ENCODE measurements around the gene NIPAL1.
A peak's percentile ranks its signal among the peaks of the same experiment; 100 is the strongest.

Gene NIPAL1

GRCh38 chr4:48047421-48047844 lies 30.9 kb downstream of the NIPAL1 start:
- Histone ChIP-seq H3K27me3 (replicated peaks; ENCODE audit: insufficient read depth, low read length) (peaks cover 94% of the 10 kb centered on the region), H3K4me3 (ENCODE audit: low read length) (no peak overlapping the region), H3F3A (ENCODE audit: insufficient read depth, low read length) (no peaks in the 10 kb centered on the region; the same call in 1 of the 2 replicates), H2AFZ (ENCODE audit: low read length) (no peak overlapping the region), H3K9me3 (replicated peaks; ENCODE audit: insufficient read depth, low read length) (no peaks in the 10 kb centered on the region), H3K27ac (ENCODE audit: low read length) (no peak overlapping the region), H3K9ac (ENCODE audit: low read length) (no peak overlapping the region), H3K4me1 (ENCODE audit: low read length) (peaks cover 3% of the 10 kb centered on the region; the same call in 1 of the 2 replicates), H3K36me3 (replicated peaks; ENCODE audit: insufficient read depth, low read length) (no peaks in the 10 kb centered on the region), H3K9me2 (replicated peaks; ENCODE audit: insufficient read depth, low read length) (no peaks in the 10 kb centered on the region), H3K79me2 (ENCODE audit: low read length) (no peaks in the 10 kb centered on the region), H4K20me1 (ENCODE audit: insufficient read depth, low read length) (peaks cover 10% of the 10 kb centered on the region; the same call in 1 of the 2 replicates), H3K4me2 (ENCODE audit: low read depth, low read length) (no peak overlapping the region)
- peak; percentile 73 for DNase-seq
- TF ChIP-seq CTCF (IDR thresholded peaks at IDR 0.05; ENCODE audit: low read length) (no peak), EZH2phosphoT487 (IDR thresholded peaks at IDR 0.05; ENCODE audit: low read length) (peak; percentile 91), EZH2 (optimal IDR thresholded peaks at IDR 0.05; ENCODE audit: low read depth, low read length) (no peak)

- H4K20me1 ChIP-seq (ENCODE audit: insufficient read depth, low read length), result peaks cover 10% of the 10 kb centered on the region; the same call in 1 of the 2 replicates
- TF ChIP-seq CTCF (IDR thresholded peaks at IDR 0.05; ENCODE audit: low read length) (no peak), EZH2 (optimal IDR thresholded peaks at IDR 0.05; ENCODE audit: low read depth, low read length) (no peak), EZH2phosphoT487 (IDR thresholded peaks at IDR 0.05; ENCODE audit: low read length) (no peak)
- no peaks in the 10 kb centered on the region for H3K9me3 ChIP-seq (replicated peaks; ENCODE audit: insufficient read depth, low read length)
- H3K27ac ChIP-seq (ENCODE audit: low read length), result no peak overlapping the region
- H3K4me1 ChIP-seq (ENCODE audit: low read length), result peaks cover 3% of the 10 kb centered on the region; the same call in 1 of the 2 replicates
- no peaks in the 10 kb centered on the region; the same call in 1 of the 2 replicates for H3F3A ChIP-seq (ENCODE audit: insufficient read depth, low read length)
- DNase-seq, result no peak
- no peak overlapping the region for H3K9ac ChIP-seq (ENCODE audit: low read length)
- H3K36me3 ChIP-seq (replicated peaks; ENCODE audit: insufficient read depth, low read length), result no peaks in the 10 kb centered on the region
- H3K79me2 ChIP-seq (ENCODE audit: low read length), result no peaks in the 10 kb centered on the region
- H3K27me3 ChIP-seq (replicated peaks; ENCODE audit: insufficient read depth, low read length), result peaks cover 89% of the 10 kb centered on the region
- H2AFZ ChIP-seq (ENCODE audit: low read length), result no peak overlapping the region
- no peak overlapping the region for H3K4me3 ChIP-seq (ENCODE audit: low read length)
- no peak overlapping the region for H3K4me2 ChIP-seq (ENCODE audit: low read depth, low read length)
- no peaks in the 10 kb centered on the region for H3K9me2 ChIP-seq (replicated peaks; ENCODE audit: insufficient read depth, low read length)
These were observed 31.3 kb downstream of the NIPAL1 start for GRCh38 chr4:48047896-48048295.

GRCh38 chr4:48049483-48049882 lies 32.9 kb downstream of the NIPAL1 start:
- Histone ChIP-seq H3K4me1 (ENCODE audit: low read length) (peaks cover 3% of the 10 kb centered on the region; the same call in 1 of the 2 replicates), H3K9ac (ENCODE audit: low read length) (no peak overlapping the region), H3K27ac (ENCODE audit: low read length) (no peak overlapping the region), H3K79me2 (ENCODE audit: low read length) (no peaks in the 10 kb centered on the region), H3K36me3 (replicated peaks; ENCODE audit: insufficient read depth, low read length) (no peaks in the 10 kb centered on the region), H3K27me3 (replicated peaks; ENCODE audit: insufficient read depth, low read length) (peaks cover 73% of the 10 kb centered on the region), H4K20me1 (ENCODE audit: insufficient read depth, low read length) (0 out of 2 replicates have a peak, but pooled peaks cover 10% of the 10 kb centered on the region), H3K9me2 (replicated peaks; ENCODE audit: insufficient read depth, low read length) (no peaks in the 10 kb centered on the region), H3K4me2 (ENCODE audit: low read depth, low read length) (no peak overlapping the region), H3K9me3 (replicated peaks; ENCODE audit: insufficient read depth, low read length) (no peaks in the 10 kb centered on the region), H2AFZ (ENCODE audit: low read length) (no peak overlapping the region), H3F3A (ENCODE audit: insufficient read depth, low read length) (no peaks in the 10 kb centered on the region; the same call in 1 of the 2 replicates), H3K4me3 (ENCODE audit: low read length) (no peak overlapping the region)
- no peak for DNase-seq
- TF ChIP-seq CTCF (IDR thresholded peaks at IDR 0.05; ENCODE audit: low read length) (no peak), EZH2 (optimal IDR thresholded peaks at IDR 0.05; ENCODE audit: low read depth, low read length) (no peak), EZH2phosphoT487 (IDR thresholded peaks at IDR 0.05; ENCODE audit: low read length) (no peak)

Measured in MM.1S (cell line).